Stimulated activated CD4-positive, alpha-beta T cell treated with anti-CD3 and anti-CD28 coated beads, TNF-alpha, amount 100 ng/mL, for 4 hours (primary cell): ENCODE data around the gene ACBD5.
"Not testable (repeated sequence)": the region's sequence is repeated elsewhere in the genome, so short reads cannot be mapped to it uniquely, and the experiment has no call there.

Experiments
- DNase-seq, 3 experiments: peaks; one replicate each; pipeline ENCODE4 v3.0.0-alpha.2; 2020; ENCODE audit warnings: low read depth in 3 of 3

ACBD5 gene, protein sequence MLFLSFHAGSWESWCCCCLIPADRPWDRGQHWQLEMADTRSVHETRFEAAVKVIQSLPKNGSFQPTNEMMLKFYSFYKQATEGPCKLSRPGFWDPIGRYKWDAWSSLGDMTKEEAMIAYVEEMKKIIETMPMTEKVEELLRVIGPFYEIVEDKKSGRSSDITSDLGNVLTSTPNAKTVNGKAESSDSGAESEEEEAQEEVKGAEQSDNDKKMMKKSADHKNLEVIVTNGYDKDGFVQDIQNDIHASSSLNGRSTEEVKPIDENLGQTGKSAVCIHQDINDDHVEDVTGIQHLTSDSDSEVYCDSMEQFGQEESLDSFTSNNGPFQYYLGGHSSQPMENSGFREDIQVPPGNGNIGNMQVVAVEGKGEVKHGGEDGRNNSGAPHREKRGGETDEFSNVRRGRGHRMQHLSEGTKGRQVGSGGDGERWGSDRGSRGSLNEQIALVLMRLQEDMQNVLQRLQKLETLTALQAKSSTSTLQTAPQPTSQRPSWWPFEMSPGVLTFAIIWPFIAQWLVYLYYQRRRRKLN

DNA sequence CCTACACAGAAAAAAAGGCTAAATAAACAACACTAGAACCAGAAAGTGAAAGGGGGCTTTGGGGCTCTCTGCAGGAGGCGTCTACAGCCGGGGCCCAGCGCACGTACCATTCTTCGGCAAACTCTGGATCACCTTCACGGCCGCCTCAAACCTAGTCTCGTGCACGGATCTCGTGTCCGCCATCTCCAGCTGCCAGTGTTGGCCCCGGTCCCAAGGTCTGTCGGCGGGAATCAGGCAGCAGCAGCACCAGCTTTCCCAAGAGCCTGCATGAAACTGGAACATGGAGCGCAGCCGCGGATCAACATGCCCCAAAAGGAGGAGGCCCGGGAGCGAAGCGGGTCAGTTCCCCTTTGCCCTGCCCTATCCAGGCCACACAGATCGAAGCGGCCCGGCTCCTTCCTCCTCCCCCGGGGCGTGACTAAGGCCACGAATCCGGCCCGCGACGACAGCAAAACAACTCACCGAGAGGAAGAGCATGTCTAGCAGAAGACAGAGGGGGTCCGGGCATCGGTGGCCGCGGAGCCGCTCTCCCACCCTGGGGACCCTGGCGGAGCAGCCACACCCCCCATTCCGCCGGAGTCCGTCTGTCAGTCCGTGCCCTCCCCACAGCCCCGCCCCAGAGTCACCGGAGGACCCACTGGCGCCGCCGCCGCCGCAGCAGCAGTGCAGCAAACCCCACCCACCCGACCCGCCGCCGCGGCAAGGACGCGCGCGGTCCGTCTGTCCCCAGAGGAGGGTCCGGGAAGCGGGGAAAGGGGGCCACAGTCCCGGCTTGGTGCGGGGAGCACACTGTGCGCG is at the start of gene ACBD5:
TSS of gene ACBD5 (minus strand) at position 586 of the 798 bp plus-strand sequence. CDS start at position 477, 109 bp downstream.
- peak; percentile 42 to 62 (median 53) for DNase-seq

DNA sequence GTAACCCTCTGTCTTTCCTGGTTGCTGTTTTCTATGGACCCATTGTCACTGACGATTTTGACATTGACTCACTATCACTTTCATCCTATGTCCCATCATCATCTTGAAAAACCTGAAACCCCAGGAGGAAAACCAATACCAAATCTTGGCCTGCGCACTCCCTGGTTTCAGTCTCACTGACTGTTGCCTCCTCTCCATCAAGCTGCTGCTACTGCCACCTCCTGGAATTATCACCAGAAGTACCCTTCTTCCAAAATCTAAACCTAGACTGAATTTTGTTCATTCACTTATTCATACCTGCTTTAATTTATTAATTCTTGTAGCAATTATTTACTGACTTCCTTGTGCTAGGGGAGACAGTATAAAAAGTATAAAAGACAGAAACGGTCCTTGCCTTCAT is 44.5 kb upstream of the ACBD5 start:
- peak in 1 of 3 experiments; percentile 1 for DNase-seq

DNA sequence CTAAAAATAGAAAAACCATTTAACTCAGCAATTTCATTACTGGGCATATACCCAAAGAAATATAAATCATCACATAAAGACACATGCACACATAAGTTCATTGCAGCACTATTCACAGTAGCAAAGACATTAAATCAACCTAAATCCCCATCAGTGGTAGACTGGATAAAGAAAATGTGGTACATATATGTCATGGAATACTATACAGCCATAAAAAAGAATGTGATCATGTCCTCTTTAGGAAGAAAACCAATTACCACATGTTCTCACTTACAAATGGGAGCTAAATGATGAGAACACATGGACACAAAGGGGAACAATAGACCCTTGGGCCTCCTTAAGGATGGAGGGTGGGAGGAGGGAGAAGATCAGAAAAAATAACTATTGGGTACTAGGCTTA is 36.0 kb upstream of the ACBD5 start:
- no peak for DNase-seq

DNA sequence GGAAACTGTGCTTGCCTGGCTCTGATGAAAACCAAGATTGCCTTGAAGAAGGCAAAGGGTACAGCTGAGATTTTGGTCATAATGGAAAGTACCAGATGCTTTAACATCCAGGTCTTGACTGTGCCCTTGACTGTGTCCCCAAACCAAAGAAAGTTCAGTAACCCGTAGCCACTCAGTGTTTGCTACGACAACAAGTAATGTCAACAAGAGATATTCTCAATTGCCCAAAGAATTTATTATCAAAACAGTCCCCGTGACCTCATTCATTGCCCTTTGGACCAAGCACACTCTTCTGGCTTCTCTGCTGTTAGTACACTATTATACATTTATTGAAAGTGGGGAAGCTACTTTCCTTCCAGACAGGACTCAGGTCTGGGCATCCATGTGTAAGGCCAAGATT is 25.4 kb upstream of the ACBD5 start:
- not testable (repeated sequence) for DNase-seq

DNA sequence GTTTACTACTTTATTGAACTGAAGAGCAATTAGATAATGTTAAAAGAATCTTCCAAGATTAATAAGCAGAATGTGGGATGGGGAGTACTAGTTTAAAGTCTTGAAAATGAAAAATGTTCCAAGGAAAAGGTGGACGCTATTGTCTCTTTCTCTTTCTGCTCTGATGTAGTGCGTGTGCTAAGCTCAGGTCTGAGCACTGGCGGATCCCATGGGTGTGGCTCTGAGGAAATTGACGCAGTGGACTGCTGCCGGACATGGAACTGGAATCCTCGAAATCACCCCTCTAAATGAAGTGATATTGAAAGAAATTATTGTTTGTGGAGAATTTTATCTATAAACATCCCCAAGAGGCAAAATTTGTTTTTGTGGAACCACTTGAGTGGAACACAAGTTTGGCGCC is 22.2 kb upstream of the ACBD5 start:
- DNase-seq = not testable (repeated sequence)

- DNase-seq = no peak
These were observed 18.5 kb upstream of the ACBD5 start for GRCh38 chr10:27258838-27259812.

- no peak for DNase-seq
These were observed 17.9 kb upstream of the ACBD5 start for GRCh38 chr10:27258492-27258837.

- DNase-seq = no peak
These were observed 15.9 kb upstream of the ACBD5 start for GRCh38 chr10:27256299-27257189.

DNA sequence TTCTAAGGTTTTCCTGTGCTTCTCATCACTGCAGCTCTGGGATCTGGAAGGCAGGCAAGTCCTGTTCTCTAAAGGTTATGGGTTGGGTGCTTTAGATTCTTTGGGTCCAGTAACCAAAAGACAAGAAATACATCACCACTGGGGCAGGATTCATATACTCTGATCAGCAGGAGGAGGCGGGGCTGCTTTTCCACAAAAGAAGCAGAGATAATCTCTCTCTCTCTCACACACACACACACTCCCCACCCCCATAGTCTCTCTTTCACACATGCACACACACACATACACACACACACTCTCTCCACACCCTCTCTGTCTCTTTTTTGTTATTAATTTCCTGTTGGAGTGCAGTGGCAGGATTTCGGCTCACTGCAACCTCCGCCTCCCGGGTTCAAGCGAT is 13.0 kb upstream of the ACBD5 start:
- DNase-seq = no peak

DNA sequence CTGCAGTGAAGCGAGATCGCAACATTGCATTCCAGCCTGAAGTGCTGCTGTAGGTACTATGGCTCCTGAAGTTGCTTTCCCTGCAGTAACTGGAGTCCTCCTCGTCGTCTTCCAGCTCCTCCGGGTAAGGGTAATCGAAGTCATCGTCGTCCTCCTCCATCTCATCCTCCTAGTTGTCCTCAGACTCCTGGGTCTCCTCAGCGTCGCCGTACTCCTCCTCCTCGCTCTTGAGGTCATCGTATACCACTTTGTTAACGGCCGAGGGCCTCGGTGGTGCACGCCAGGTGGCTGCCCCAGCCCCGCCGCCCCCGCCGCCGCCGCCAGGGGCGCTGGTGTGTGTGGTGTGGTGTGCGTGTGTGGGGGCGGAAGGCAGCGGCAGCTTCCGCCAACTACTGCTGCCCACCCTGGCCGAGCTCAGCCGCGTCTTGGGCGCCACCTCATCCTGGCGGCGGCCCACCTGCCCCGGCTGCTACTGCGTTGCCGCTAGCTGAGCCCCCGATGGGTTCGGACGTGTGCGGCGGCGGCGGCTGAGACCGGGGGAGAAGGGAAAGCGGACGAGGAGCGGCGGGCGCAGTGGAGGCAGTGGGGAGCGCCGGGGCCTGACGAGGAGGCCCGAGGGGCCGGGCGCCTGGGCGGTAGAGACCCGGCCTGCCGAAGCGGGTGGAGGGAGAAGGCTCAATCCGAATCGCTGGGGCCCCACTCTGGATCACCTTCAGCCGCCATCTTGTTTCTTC is 11.8 kb upstream of the ACBD5 start:
- DNase-seq = peak; percentile 72 to 73 (median 73)

GRCh38 chr10:27251554-27251953 is 11.0 kb upstream of the ACBD5 start:
- no peak for DNase-seq

DNA sequence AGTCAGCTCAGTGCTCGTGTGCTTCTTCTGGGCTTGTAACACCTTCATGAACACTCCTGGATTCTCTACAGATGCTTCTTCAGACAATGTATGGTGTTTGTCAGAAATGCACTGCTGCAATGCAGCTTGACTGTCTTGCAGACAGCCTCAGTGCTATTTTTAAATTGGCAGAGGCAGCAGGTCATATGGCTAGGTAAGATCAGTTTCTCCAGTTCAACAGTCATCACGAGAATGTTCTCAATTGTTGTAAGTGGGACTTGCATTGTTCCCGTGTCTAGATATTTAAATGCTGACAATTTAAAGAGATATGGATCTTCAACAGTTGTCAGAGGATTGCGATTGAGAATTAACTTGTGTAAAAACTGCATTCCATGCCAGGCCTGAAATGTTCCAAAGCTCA is 7.6 kb upstream of the ACBD5 start:
- DNase-seq = no peak

GRCh38 chr10:27247441-27247840 is 6.8 kb upstream of the ACBD5 start:
- DNase-seq = no peak

- no peak for DNase-seq
These were observed 6.4 kb upstream of the ACBD5 start for GRCh38 chr10:27247006-27247405.

GRCh38 chr10:27245836-27246235 is 5.2 kb upstream of the ACBD5 start:
- no peak for DNase-seq

DNA sequence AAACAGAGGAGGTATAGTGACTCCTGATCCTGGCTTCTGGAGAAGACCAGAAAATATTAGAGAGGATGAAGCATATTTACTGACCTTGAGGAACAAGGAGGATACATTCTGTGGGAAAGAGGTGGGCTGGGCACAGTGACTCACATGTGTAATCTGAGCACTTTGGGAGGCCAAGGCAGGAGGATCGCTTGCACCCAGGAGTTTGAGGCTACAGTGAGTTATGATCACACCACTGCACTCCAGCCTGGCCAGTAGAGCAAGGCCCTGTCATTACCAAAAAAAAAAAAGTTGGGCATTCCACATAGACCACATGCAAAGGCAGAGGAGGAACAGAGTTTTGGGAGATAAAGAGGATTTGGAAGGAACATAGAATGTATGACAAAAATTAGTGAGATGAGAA is 4.4 kb upstream of the ACBD5 start:
- DNase-seq = no peak

DNA sequence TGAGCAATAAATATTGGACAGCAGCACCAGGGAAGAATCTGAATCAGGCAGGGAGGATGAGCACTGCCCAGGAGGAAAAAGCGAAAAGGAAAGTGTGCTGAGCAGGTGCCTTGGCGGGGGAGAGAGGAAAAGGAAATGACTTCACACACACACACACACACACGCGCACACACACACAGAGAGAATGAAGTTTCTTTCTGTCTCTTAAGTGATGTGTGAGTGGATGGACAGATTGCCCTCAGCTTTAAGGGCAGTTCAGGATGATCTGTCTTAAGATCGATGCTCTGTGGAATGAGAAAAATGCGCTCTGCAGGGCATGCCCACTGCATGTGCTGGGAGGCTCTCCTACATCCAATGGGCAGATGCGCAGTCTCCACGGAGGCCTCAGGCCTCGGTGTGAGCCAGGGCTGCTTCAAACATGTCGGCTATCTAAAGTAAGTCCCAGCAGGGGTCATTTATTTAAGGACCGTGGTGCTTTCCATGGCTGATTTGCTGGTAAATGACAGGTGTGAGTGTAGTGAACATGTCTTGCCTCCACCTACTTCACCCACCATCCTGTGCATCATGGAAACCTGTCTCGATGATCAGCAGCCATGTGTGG is 2.5 kb upstream of the ACBD5 start:
- DNase-seq = peak; percentile 36 to 60 (median 56)

DNA sequence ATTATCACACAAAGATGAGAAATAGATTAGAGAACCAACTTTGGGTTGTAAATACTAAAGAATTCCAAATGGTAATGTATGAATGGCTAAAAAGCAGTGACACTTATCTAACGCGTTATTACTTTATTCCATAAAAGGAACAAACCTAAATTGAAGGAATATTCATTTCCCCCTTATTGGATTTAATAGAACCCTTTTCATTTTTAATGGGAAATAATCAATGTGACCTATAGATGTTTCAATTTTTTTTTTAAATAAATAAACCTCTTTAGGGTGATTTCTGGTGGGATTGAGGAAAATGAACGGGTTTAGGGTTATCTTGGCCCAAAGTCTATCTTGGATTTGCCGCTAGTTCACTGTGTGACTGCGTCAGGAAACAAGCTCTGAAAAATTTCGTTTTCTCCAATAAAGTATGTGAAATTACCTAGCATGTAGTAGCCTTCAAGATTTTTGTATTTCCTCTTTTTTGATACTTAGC is 1.9 kb upstream of the ACBD5 start:
- no peak for DNase-seq
